Stimulated activated CD8-positive, alpha-beta memory T cell treated with anti-CD3 and anti-CD28 coated beads, Interleukin-4, amount 100 ng/mL, for 4 hours (primary cell): ENCODE measurements around the gene ACOX3.
"Not testable (repeated sequence)": the region's sequence is repeated elsewhere in the genome, so short reads cannot be mapped to it uniquely, and the experiment has no call there.

ENCODE experiments used
- DNase-seq, 2 donors: peaks; one replicate each; pipeline ENCODE4 v3.0.0-alpha.2; 2020; ENCODE audit warnings: low read depth in 2 of 2, low spot score in 1 of 2

Gene ACOX3

DNA sequence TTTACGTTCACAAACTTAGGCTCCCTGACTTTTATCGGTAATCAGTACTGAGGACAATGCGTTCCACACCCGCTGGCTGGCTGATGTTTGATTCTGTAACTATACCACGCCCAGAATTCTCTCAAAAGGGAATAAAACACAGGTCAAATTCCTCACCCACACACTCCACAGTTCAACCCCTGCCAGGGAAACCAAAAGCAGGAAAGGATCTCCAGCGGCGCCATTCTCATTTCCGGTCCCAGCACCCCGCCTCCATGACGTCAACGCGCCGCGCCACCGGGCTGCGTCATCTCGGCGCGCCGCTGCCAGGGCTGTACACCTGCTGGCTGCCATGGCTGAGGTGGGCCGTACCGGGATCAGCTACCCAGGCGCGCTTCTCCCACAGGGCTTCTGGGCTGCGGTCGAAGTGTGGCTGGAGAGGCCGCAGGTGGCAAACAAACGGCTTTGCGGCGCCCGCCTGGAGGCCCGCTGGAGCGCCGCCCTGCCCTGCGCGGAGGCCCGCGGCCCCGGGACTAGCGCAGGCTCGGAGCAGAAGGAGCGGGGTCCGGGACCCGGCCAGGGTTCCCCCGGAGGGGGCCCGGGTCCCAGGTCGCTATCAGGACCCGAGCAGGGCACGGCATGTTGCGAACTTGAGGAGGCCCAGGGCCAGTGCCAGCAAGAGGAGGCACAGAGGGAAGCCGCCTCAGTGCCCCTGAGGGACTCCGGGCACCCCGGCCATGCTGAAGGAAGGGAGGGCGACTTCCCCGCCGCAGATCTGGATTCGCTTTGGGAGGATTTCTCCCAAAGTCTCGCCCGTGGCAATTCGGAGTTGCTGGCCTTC, at the start of gene ACOX3, which contains the start of gene TRMT44:
ACOX3 (minus strand) TSS at position 232 of the 820 bp plus-strand sequence. CDS start 24,202 bp downstream, outside the sequence.
TRMT44 (plus strand) TSS at position 286 of the 820 bp plus-strand sequence; CDS start at position 332, 46 bp downstream.
- DNase-seq, result peak; percentile 85 to 94

DNA sequence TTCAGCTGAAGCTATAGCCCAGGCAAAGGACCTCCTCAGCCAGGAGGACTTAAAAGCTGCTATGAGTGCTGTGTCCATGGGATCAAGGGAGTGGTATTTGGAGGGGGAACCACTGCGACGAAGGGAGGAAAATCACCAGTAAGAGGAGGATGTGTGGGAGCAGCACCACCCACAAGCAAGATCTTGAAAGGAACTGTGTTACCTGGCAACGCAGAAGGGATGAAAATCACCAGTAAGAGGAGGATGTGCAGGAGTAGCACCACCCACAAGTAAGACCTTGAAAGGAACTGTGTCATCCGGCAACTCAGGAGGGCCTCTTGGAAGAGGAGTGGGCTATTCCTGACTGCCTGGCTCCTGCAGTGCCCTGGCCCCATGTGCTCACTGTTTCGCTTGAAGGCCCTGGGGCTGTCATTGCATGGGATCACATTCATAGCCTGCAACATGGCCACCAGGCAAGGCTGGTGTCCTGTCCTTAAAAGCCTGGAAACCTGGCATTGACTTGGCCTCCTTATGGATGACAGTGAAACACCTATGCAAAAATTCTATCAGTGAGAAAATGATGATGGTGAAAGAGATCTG, 48.4 kb upstream of the ACOX3 start:
- DNase-seq, result no peak

- not testable (repeated sequence) for DNase-seq
These were observed 46.1 kb upstream of the ACOX3 start for GRCh38 chr4:8486643-8487042.

GRCh38 chr4:8480221-8480620, 39.7 kb upstream of the ACOX3 start:
- no peak for DNase-seq

- DNase-seq, result no peak
These were observed 38.5 kb upstream of the ACOX3 start for GRCh38 chr4:8478801-8479744.

- DNase-seq, result no peak
These were observed 37.8 kb upstream of the ACOX3 start for GRCh38 chr4:8478371-8478770.

DNA sequence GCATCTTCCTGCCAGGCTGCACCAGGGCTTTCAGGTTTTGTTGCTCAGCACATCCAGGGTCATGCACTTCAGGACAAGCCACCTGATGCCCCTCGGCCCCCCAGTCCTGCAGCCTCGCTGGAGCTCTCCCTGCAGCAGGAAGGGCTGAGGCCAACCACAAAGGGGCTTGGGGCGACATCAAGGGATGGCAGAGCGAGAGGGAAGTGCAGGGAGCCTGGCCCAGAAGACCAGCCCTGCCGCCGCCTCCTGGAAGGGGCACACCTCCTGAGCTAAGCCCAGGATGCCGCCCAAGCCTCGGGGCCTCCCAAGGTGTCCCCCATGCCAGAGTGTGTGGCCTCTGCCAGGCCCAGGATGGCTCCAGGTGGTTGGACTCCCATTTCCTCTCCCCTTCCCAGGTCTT, 37.2 kb upstream of the ACOX3 start:
- DNase-seq, result no peak

- DNase-seq, result no peak
These were observed 36.6 kb upstream of the ACOX3 start for GRCh38 chr4:8477095-8477635.

- DNase-seq, result no peak
These were observed 35.4 kb upstream of the ACOX3 start for GRCh38 chr4:8475751-8476575.

- DNase-seq, result no peak
These were observed 34.3 kb upstream of the ACOX3 start for GRCh38 chr4:8474856-8475255.

GRCh38 chr4:8473920-8474590, 33.5 kb upstream of the ACOX3 start:
- DNase-seq, result no peak

- DNase-seq, result no peak
These were observed 32.8 kb upstream of the ACOX3 start for GRCh38 chr4:8473198-8473919.

DNA sequence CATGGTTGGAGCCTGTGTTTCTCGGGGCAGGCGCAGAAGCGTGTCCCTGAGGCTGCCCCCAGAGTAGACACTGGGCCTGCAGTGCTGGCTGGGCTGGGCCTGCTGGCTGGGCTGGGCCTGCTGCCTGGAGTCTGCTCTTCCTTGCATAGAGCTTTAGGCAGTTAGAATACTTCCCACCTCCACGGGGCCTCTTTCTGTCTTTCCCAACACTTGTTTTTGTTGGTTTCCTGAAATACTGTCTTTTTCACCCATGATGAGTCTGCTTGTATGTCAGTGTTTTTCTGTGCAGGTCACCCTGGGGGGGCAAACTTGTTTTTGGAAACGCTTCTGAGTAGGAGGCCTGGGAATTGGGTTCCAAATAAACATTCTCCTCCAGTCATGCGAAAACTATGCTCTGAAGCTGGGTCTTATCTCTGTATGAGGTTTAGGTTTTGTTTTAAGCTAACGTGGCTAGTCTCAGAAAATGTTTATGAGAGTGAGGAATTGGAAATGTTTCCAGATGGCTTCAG, 32.2 kb upstream of the ACOX3 start:
- DNase-seq, result no peak

DNA sequence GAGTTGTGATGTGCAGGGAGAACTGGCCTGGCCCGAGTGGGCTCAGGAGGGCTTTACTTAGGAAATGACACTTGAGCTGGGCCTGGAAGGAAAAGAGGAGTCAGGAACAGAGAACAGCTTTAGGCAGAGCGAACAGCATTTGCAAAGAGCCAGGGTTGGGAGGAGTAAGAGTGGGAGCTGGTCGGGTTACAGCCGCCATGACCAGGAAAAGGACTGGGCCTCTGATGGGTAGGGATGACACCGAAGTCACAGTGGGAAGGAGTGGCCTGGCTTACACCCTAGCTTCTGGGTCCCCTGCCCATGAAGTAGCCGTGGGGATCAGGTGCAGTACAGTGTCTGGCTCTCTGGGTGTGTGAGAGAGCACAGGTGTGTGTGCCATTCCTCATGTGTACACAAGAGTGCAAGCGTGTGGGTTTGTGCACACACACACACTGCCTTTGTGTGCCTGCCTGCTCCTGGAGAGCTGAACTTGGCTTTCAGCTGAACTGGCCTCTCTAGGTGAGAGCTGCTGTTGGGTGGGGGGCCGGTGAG, 31.7 kb upstream of the ACOX3 start:
- no peak for DNase-seq

GRCh38 chr4:8471211-8471875, 30.8 kb upstream of the ACOX3 start:
- no peak for DNase-seq

GRCh38 chr4:8470451-8471024, 30.0 kb upstream of the ACOX3 start:
- no peak for DNase-seq

- no peak for DNase-seq
These were observed 29.0 kb upstream of the ACOX3 start for GRCh38 chr4:8469550-8469949.
